Measurements from ENCODE around the gene MAP3K15.

MAP3K15 gene

GRCh38 chrX:19360903-19361302 lies 154.4 kb downstream of the MAP3K15 start:
- no peak overlapping the region for H3K27ac ChIP-seq (ENCODE audit: insufficient read depth, low read depth, low read length, poor library complexity, severe bottlenecking)

GRCh38 chrX:19358521-19358920 lies 156.8 kb downstream of the MAP3K15 start:
- WGBS, 2 experiments: 94 to 95% methylated on average over 6 to 7 of the region's 7 CpGs
- H3K36me3 ChIP-seq (ENCODE audit: control insufficient read depth, insufficient read depth, low read length): peaks cover 10% of the 10 kb centered on the region
- no peak overlapping the region for H3K4me3 ChIP-seq (ENCODE audit: insufficient read depth, low read depth, low read length)
- H3K27ac ChIP-seq (ENCODE audit: insufficient read depth, low read depth, low read length, poor library complexity, severe bottlenecking): no peak overlapping the region
- H3K27me3 ChIP-seq (ENCODE audit: control insufficient read depth, insufficient read depth, low read length, poor library complexity, severe bottlenecking): no peaks in the 10 kb centered on the region
- H3K4me1 ChIP-seq (ENCODE audit: control insufficient read depth, insufficient read depth, low read length): no peaks in the 10 kb centered on the region
- no peaks in the 10 kb centered on the region for H3K9me3 ChIP-seq (ENCODE audit: control insufficient read depth, low read length)

More at GRCh38 chrX:19360903-19361302, 154.4 kb downstream of the MAP3K15 start:
- H3K36me3 ChIP-seq (ENCODE audit: control insufficient read depth, insufficient read depth, low read length): peaks cover 10% of the 10 kb centered on the region
- no peak overlapping the region for H3K4me3 ChIP-seq (ENCODE audit: insufficient read depth, low read depth, low read length)
- 87 to 88% methylated on average over 6 of the region's 6 CpGs for WGBS, 2 experiments
- H3K27me3 ChIP-seq (ENCODE audit: control insufficient read depth, insufficient read depth, low read length, poor library complexity, severe bottlenecking): no peaks in the 10 kb centered on the region
- H3K4me1 ChIP-seq (ENCODE audit: control insufficient read depth, insufficient read depth, low read length): no peaks in the 10 kb centered on the region
- no peaks in the 10 kb centered on the region for H3K9me3 ChIP-seq (ENCODE audit: control insufficient read depth, low read length)

- no peaks in the 10 kb centered on the region for H3K4me1 ChIP-seq (ENCODE audit: control insufficient read depth, insufficient read depth, low read length)
- 94 to 97% methylated on average over 6 of the region's 6 CpGs for WGBS, 2 experiments
- H3K27ac ChIP-seq (ENCODE audit: insufficient read depth, low read depth, low read length, poor library complexity, severe bottlenecking): no peak overlapping the region
- H3K36me3 ChIP-seq (ENCODE audit: control insufficient read depth, insufficient read depth, low read length): peaks cover 10% of the 10 kb centered on the region
- H3K9me3 ChIP-seq (ENCODE audit: control insufficient read depth, low read length): no peaks in the 10 kb centered on the region
- H3K27me3 ChIP-seq (ENCODE audit: control insufficient read depth, insufficient read depth, low read length, poor library complexity, severe bottlenecking): no peaks in the 10 kb centered on the region
- no peak overlapping the region for H3K4me3 ChIP-seq (ENCODE audit: insufficient read depth, low read depth, low read length)
Observed at GRCh38 chrX:19354625-19355024, 160.7 kb downstream of the MAP3K15 start.

GRCh38 chrX:19350941-19351384 lies 164.3 kb downstream of the MAP3K15 start:
- H3K4me1 ChIP-seq (ENCODE audit: control insufficient read depth, insufficient read depth, low read length): no peaks in the 10 kb centered on the region
- whole genome bisulfite sequencing, 2 experiments: 94% methylated on average over 5 to 7 of the region's 8 CpGs
- no peak overlapping the region for H3K4me3 ChIP-seq (ENCODE audit: insufficient read depth, low read depth, low read length)
- no peak overlapping the region for H3K27ac ChIP-seq (ENCODE audit: insufficient read depth, low read depth, low read length, poor library complexity, severe bottlenecking)
- H3K9me3 ChIP-seq (ENCODE audit: control insufficient read depth, low read length): no peaks in the 10 kb centered on the region
- no peaks in the 10 kb centered on the region for H3K27me3 ChIP-seq (ENCODE audit: control insufficient read depth, insufficient read depth, low read length, poor library complexity, severe bottlenecking)
- H3K36me3 ChIP-seq (ENCODE audit: control insufficient read depth, insufficient read depth, low read length): peaks cover 3% of the 10 kb centered on the region

GRCh38 chrX:19349264-19349663 lies 166.0 kb downstream of the MAP3K15 start:
- H3K27ac ChIP-seq (ENCODE audit: insufficient read depth, low read depth, low read length, poor library complexity, severe bottlenecking): no peak overlapping the region
- no peaks in the 10 kb centered on the region for H3K27me3 ChIP-seq (ENCODE audit: control insufficient read depth, insufficient read depth, low read length, poor library complexity, severe bottlenecking)
- H3K9me3 ChIP-seq (ENCODE audit: control insufficient read depth, low read length): no peaks in the 10 kb centered on the region
- H3K36me3 ChIP-seq (ENCODE audit: control insufficient read depth, insufficient read depth, low read length): peaks cover 3% of the 10 kb centered on the region
- H3K4me3 ChIP-seq (ENCODE audit: insufficient read depth, low read depth, low read length): no peak overlapping the region
- no peaks in the 10 kb centered on the region for H3K4me1 ChIP-seq (ENCODE audit: control insufficient read depth, insufficient read depth, low read length)
- WGBS, 2 experiments: 93 to 100% methylated on average over 1 to 2 of the region's 2 CpGs

GRCh38 chrX:19347916-19348315 lies 167.4 kb downstream of the MAP3K15 start:
- Histone ChIP-seq H3K9me3 (ENCODE audit: control insufficient read depth, low read length) (no peaks in the 10 kb centered on the region), H3K4me3 (ENCODE audit: insufficient read depth, low read depth, low read length) (no peak overlapping the region), H3K27ac (ENCODE audit: insufficient read depth, low read depth, low read length, poor library complexity, severe bottlenecking) (no peak overlapping the region), H3K4me1 (ENCODE audit: control insufficient read depth, insufficient read depth, low read length) (no peaks in the 10 kb centered on the region), H3K36me3 (ENCODE audit: control insufficient read depth, insufficient read depth, low read length) (no peaks in the 10 kb centered on the region), H3K27me3 (ENCODE audit: control insufficient read depth, insufficient read depth, low read length, poor library complexity, severe bottlenecking) (no peaks in the 10 kb centered on the region)
- 98 to 100% methylated on average over 2 to 3 of the region's 3 CpGs for WGBS, 2 experiments

GRCh38 chrX:19344661-19345060 lies 170.6 kb downstream of the MAP3K15 start:
- H3K4me3 ChIP-seq (ENCODE audit: insufficient read depth, low read depth, low read length): peak overlapping the region; percentile 72
- 57 to 58% methylated on average over 8 to 10 of the region's 10 CpGs for WGBS, 2 experiments
- no peaks in the 10 kb centered on the region for H3K9me3 ChIP-seq (ENCODE audit: control insufficient read depth, low read length)
- H3K27me3 ChIP-seq (ENCODE audit: control insufficient read depth, insufficient read depth, low read length, poor library complexity, severe bottlenecking): no peaks in the 10 kb centered on the region
- no peaks in the 10 kb centered on the region for H3K36me3 ChIP-seq (ENCODE audit: control insufficient read depth, insufficient read depth, low read length)
- no peak overlapping the region for H3K27ac ChIP-seq (ENCODE audit: insufficient read depth, low read depth, low read length, poor library complexity, severe bottlenecking)
- no peaks in the 10 kb centered on the region for H3K4me1 ChIP-seq (ENCODE audit: control insufficient read depth, insufficient read depth, low read length)

GRCh38 chrX:19343535-19344408 lies 171.5 kb downstream of the MAP3K15 start, which contains the start of gene PDHA1:
PDHA1 (plus strand) TSS chrX:19343927; CDS start chrX:19344038, 111 bp downstream.
- Histone ChIP-seq H3K4me3 (ENCODE audit: insufficient read depth, low read depth, low read length) (peak within 1 kb of the TSS; percentile 72), H3K36me3 (ENCODE audit: control insufficient read depth, insufficient read depth, low read length) (no peaks in the 10 kb centered on the region), H3K27me3 (ENCODE audit: control insufficient read depth, insufficient read depth, low read length, poor library complexity, severe bottlenecking) (no peaks in the 10 kb centered on the region), H3K9me3 (ENCODE audit: control insufficient read depth, low read length) (no peaks in the 10 kb centered on the region), H3K4me1 (ENCODE audit: control insufficient read depth, insufficient read depth, low read length) (no peaks in the 10 kb centered on the region), H3K27ac (ENCODE audit: insufficient read depth, low read depth, low read length, poor library complexity, severe bottlenecking) (peak within 1 kb of the TSS; percentile 84)
- WGBS, 2 experiments: 0 to 1% methylated on average over 81 of the region's 81 CpGs

- Histone ChIP-seq H3K27ac (ENCODE audit: insufficient read depth, low read depth, low read length, poor library complexity, severe bottlenecking) (peak overlapping the region; percentile 84), H3K9me3 (ENCODE audit: control insufficient read depth, low read length) (no peaks in the 10 kb centered on the region), H3K27me3 (ENCODE audit: control insufficient read depth, insufficient read depth, low read length, poor library complexity, severe bottlenecking) (no peaks in the 10 kb centered on the region), H3K4me1 (ENCODE audit: control insufficient read depth, insufficient read depth, low read length) (no peaks in the 10 kb centered on the region), H3K36me3 (ENCODE audit: control insufficient read depth, insufficient read depth, low read length) (no peaks in the 10 kb centered on the region), H3K4me3 (ENCODE audit: insufficient read depth, low read depth, low read length) (peak overlapping the region; percentile 72)
- WGBS, 2 experiments: 26 to 28% methylated on average over 8 to 11 of the region's 11 CpGs
Observed at GRCh38 chrX:19343085-19343534, 172.2 kb downstream of the MAP3K15 start.

- no peak overlapping the region for H3K4me3 ChIP-seq (ENCODE audit: insufficient read depth, low read depth, low read length)
- no peaks in the 10 kb centered on the region for H3K27me3 ChIP-seq (ENCODE audit: control insufficient read depth, insufficient read depth, low read length, poor library complexity, severe bottlenecking)
- WGBS, 2 experiments: 74 to 77% methylated on average over 6 of the region's 6 CpGs
- H3K9me3 ChIP-seq (ENCODE audit: control insufficient read depth, low read length): no peaks in the 10 kb centered on the region
- H3K36me3 ChIP-seq (ENCODE audit: control insufficient read depth, insufficient read depth, low read length): no peaks in the 10 kb centered on the region
- H3K27ac ChIP-seq (ENCODE audit: insufficient read depth, low read depth, low read length, poor library complexity, severe bottlenecking): no peak overlapping the region
- H3K4me1 ChIP-seq (ENCODE audit: control insufficient read depth, insufficient read depth, low read length): no peaks in the 10 kb centered on the region
Observed at GRCh38 chrX:19342331-19342906, 172.9 kb downstream of the MAP3K15 start.
